Right atrium auricular region (tissue), 2 donors: Measurements from ENCODE around the gene CYSTM1. TPM values are rescaled to one million over a fixed set of nuclear protein-coding genes. Genes with fewer than 3 reads are reported as not detected.

Experiments
- DNase-seq: peaks from one replicate; pipeline ENCODE4 v3.0.0-alpha.2; 2019; ENCODE audit warnings: low spot score
- H3K27ac ChIP-seq, 2 donors: fragments of 200-600 bp; sonication (generic); 1 replicate in 1 of 2; 2 replicates in 1 of 2; pipeline ENCODE4 v1.5.1; 2016 to 2019
- H3K27me3 ChIP-seq, 2 donors: fragments of 200-600 bp; sonication (generic); one replicate each; pipeline versions ENCODE4 v1.5.1 to v1.6.0; 2017 to 2019
- H3K36me3 ChIP-seq: fragments of 200-600 bp; sonication (generic); one replicate; pipeline ENCODE4 v1.5.1; 2016
- H3K4me1 ChIP-seq, 2 donors: fragments of 200-600 bp; sonication (generic); one replicate each; pipeline versions ENCODE4 v1.5.1 to v1.6.0; 2017 to 2019
- H3K4me3 ChIP-seq, 2 donors: fragments of 200-600 bp; sonication (generic); 1 replicate in 1 of 2; 2 replicates in 1 of 2; pipeline ENCODE4 v1.5.1; 2017 to 2019; ENCODE audit warnings: mild to moderate bottlenecking in 1 of 2, moderate library complexity in 1 of 2
- H3K9me3 ChIP-seq, 2 donors: fragments of 200-600 bp; sonication (generic); one replicate each; pipeline ENCODE4 v1.5.1; 2019
- total RNA-seq, 2 donors: library from RNA; depleted of rRNA; stranded (reverse); fragments of >200 nt; gene quantifications; one replicate each; pipeline ENCODE4 v1.1.0, GENCODE V29; 2016
- TF ChIP-seq, protein P1 (sequence below), 2 donors: fragments of 200-600 bp; sonication (generic); IDR thresholded peaks; one replicate each; pipeline ENCODE4 v1.5.1; 2019; ENCODE audit warnings: antibody characterized with exemption in 2 of 2

The CYSTM1 gene
- total RNA-seq, 2 donors from 2014 or later, result 89.8 to 143 TPM

DNA sequence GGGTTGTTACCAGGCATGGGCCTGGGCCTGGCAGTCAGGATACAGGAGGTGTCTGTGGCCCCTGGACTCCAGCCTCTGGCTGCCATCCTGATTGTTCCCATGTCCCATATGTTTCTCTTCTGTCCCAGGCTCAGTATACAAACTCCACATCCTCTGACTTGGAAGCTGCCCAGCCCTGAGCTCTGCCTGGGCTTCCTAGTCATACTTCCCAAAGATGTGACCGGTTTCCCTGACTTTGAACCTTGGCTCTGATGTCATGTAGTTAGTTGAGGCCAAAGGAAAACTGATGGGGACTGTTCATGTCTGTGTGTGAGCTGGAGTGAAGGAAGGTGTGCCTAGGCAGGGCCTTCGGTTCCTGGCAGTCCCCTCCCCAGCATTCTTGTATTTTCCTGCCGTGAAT lies 50.4 kb downstream of the CYSTM1 start:
- peaks cover 0 to 73% of the 10 kb centered on the region in 2 donors for H3K4me1 ChIP-seq
- H3K36me3 ChIP-seq, result no peaks in the 10 kb centered on the region
- TF ChIP-seq, protein P1, sequence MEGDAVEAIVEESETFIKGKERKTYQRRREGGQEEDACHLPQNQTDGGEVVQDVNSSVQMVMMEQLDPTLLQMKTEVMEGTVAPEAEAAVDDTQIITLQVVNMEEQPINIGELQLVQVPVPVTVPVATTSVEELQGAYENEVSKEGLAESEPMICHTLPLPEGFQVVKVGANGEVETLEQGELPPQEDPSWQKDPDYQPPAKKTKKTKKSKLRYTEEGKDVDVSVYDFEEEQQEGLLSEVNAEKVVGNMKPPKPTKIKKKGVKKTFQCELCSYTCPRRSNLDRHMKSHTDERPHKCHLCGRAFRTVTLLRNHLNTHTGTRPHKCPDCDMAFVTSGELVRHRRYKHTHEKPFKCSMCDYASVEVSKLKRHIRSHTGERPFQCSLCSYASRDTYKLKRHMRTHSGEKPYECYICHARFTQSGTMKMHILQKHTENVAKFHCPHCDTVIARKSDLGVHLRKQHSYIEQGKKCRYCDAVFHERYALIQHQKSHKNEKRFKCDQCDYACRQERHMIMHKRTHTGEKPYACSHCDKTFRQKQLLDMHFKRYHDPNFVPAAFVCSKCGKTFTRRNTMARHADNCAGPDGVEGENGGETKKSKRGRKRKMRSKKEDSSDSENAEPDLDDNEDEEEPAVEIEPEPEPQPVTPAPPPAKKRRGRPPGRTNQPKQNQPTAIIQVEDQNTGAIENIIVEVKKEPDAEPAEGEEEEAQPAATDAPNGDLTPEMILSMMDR (IDR thresholded peaks at IDR 0.05), result no peak
- no peak overlapping the region for H3K4me3 ChIP-seq
- no peak for DNase-seq
- H3K9me3 ChIP-seq, result no peaks in the 10 kb centered on the region
- peak overlapping the region in 1 of 2 donors; percentile 14 for H3K27ac ChIP-seq
- no peaks in the 10 kb centered on the region for H3K27me3 ChIP-seq

DNA sequence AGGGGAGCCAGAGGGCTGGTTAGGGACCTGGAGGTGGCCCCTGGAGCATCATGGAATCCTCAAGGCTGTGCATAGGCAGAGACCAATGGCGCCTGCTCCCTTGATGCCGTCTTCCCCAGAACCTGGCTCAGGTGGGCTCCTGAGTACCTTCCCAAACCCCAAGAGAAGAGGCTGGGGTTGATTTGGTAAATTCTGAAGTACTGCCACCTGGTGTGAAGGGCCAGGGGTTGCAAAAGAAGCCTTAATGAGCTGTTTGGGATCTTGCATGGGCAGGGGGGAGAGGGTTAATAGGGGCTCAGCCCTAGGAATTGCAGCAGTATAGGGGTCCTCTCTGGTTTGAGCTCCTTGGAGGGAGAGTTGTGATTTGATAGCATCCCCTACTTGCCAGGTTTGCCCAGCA lies 52.1 kb downstream of the CYSTM1 start:
- H3K4me3 ChIP-seq, result no peak overlapping the region
- H3K27me3 ChIP-seq, result no peaks in the 10 kb centered on the region
- TF ChIP-seq, protein P1 (IDR thresholded peaks at IDR 0.05), result no peak
- no peak overlapping the region for H3K27ac ChIP-seq
- no peaks in the 10 kb centered on the region for H3K36me3 ChIP-seq
- peaks cover 0 to 58% of the 10 kb centered on the region in 2 donors for H3K4me1 ChIP-seq
- no peaks in the 10 kb centered on the region for H3K9me3 ChIP-seq
- DNase-seq, result no peak

DNA sequence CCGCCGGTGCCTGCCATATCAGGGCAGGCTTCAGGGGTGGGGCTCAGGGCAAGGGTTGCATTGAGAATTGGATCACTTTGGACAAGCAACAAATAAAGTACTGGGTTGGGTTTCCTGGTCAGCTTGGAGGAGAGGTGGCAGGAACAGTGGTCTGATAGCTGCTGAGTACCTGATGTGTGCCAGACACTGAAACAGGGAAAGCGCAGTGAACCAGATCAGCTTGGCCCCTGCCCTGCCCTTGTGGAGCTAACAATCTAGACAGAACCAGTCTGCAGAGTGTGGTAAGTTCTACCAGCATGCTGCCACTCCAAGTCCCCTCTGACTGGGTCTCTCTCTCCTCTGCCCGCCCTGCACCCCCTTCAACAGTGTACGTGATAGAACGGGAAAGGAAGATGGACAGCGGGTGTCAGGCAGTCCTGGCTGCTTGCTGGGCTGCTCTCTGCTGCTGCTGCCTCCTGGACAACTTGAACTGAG lies 53.4 kb downstream of the CYSTM1 start:
- TF ChIP-seq, protein P1 (IDR thresholded peaks at IDR 0.05), result no peak
- peak overlapping the region; percentile 69 to 73 for H3K27ac ChIP-seq
- H3K4me1 ChIP-seq, result peaks cover 0 to 45% of the 10 kb centered on the region in 2 donors
- H3K27me3 ChIP-seq, result no peaks in the 10 kb centered on the region
- H3K4me3 ChIP-seq, result no peak overlapping the region
- H3K36me3 ChIP-seq, result no peaks in the 10 kb centered on the region
- DNase-seq, result no peak
- H3K9me3 ChIP-seq, result no peaks in the 10 kb centered on the region

DNA sequence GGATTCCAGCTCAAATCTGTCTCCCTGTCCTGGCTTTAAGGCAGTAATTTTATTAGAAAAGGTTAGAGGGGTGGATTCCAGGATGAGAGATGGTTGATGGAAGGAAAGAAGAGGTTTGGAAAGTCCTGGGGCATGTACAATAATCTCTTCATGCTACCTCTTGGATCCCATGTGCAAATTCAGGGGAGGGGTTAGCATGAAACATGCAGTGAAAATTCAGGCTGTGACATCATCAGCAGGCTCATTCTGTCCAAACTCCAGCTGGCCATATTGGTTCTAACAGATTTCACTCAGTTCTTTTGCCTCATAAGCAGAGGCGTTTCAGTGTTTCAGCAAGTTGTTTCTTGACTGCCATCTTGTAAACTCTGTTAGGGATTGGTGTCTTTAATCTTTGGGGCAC lies 55.4 kb downstream of the CYSTM1 start:
- Histone ChIP-seq H3K9me3 (no peaks in the 10 kb centered on the region), H3K4me1 (peaks cover 0 to 32% of the 10 kb centered on the region in 2 donors), H3K27ac (no peak overlapping the region), H3K36me3 (no peaks in the 10 kb centered on the region), H3K4me3 (no peak overlapping the region), H3K27me3 (no peaks in the 10 kb centered on the region)
- no peak for DNase-seq
- TF ChIP-seq, protein P1 (IDR thresholded peaks at IDR 0.05), result no peak

DNA sequence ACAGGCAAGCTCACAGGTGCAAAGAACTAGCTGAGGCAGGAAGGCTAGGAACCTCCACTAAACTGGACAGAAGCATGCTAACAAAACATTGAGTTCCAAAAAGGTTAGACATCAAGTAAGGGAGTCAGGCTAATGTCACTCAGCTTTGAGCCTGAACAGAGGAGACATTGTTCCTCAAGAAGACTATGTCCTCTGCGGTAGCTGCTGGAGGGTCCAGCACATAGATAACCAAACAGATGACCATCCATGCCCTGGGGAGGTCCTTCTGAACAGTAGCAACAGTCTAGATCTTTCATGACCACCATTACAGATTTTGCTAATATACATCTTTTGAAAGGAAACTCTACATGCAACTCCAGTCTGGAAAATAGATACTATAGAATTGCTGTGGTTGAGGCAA lies 57.7 kb downstream of the CYSTM1 start:
- H3K4me3 ChIP-seq, result no peak overlapping the region
- no peak for DNase-seq
- H3K27me3 ChIP-seq, result no peaks in the 10 kb centered on the region
- no peaks in the 10 kb centered on the region for H3K9me3 ChIP-seq
- no peaks in the 10 kb centered on the region for H3K36me3 ChIP-seq
- TF ChIP-seq, protein P1 (IDR thresholded peaks at IDR 0.05), result no peak
- peaks cover 0 to 26% of the 10 kb centered on the region in 2 donors for H3K4me1 ChIP-seq
- H3K27ac ChIP-seq, result no peak overlapping the region

DNA sequence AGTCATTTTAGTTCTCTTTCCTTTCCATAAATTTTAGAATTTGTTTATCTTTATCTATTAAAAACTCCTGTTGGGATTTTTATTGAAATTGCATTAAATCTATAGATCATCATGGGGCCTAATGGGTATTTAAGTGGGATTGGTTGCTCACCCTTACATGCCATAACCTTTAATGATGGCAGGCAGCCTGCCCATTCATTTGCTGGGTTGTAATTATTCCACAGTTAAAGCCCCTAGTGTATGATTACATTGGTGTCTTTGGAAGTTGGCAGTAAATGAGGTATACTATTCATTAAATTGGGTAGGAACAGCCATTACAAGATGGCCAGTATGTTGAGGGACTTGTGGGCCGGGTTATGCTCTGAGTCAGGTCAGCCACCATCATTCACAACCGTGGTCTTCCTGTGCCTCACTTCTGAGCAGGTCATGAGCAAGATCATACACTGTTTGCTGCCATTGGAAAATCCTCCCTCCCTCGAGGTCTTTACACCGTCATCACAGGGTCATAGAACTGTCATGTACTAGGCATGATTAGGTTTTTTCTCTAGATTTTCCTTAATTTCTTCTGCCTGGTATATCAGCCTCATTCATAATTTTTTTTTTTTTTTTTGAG lies 59.5 kb downstream of the CYSTM1 start:
- Histone ChIP-seq H3K4me1 (peaks cover 0 to 14% of the 10 kb centered on the region in 2 donors), H3K4me3 (no peak overlapping the region), H3K27me3 (no peaks in the 10 kb centered on the region), H3K27ac (no peak overlapping the region), H3K36me3 (no peaks in the 10 kb centered on the region), H3K9me3 (no peaks in the 10 kb centered on the region)
- TF ChIP-seq, protein P1 (IDR thresholded peaks at IDR 0.05), result no peak
- no peak for DNase-seq
